Measurements from ENCODE around the gene FKBP14.

DNA sequence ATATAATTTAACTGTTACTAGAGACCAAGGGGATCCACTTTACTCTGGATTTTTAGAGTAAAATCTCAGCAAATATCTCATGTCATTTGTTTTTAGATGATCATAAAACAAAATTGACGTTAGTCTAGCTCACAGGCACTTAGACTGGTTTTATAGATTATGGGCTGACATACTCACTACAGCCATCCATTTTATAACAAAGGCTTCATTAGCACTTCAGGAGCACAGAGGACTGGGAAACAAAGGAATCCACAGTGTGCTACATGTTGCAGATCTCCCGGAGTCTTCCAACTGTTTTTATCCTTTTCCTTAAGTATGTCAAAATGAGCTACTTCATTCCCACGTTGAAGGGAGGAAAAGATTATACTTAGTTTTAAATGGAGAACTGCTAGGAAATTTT, 21.0 kb downstream of the FKBP14 start:
- TF ChIP-seq, protein P1, sequence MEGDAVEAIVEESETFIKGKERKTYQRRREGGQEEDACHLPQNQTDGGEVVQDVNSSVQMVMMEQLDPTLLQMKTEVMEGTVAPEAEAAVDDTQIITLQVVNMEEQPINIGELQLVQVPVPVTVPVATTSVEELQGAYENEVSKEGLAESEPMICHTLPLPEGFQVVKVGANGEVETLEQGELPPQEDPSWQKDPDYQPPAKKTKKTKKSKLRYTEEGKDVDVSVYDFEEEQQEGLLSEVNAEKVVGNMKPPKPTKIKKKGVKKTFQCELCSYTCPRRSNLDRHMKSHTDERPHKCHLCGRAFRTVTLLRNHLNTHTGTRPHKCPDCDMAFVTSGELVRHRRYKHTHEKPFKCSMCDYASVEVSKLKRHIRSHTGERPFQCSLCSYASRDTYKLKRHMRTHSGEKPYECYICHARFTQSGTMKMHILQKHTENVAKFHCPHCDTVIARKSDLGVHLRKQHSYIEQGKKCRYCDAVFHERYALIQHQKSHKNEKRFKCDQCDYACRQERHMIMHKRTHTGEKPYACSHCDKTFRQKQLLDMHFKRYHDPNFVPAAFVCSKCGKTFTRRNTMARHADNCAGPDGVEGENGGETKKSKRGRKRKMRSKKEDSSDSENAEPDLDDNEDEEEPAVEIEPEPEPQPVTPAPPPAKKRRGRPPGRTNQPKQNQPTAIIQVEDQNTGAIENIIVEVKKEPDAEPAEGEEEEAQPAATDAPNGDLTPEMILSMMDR (IDR thresholded peaks at IDR 0.05) = no peak
- no peak for TF ChIP-seq POLR2A (IDR thresholded peaks at IDR 0.05)
